ENCODE data around the gene SMPD3.

Gene SMPD3

GRCh38 chr16:68367440-68367839 lies 80.9 kb downstream of the SMPD3 start:
- no peak for DNase-seq

- DNase-seq = peak; percentile 45
Measured at GRCh38 chr16:68367030-68367429, 81.3 kb downstream of the SMPD3 start.

- no peak for DNase-seq
Measured at GRCh38 chr16:68366062-68366461, 82.2 kb downstream of the SMPD3 start.

- DNase-seq = no peak
Measured at GRCh38 chr16:68365167-68365817, 83.0 kb downstream of the SMPD3 start.

- DNase-seq = no peak
Measured at GRCh38 chr16:68364561-68364998, 83.7 kb downstream of the SMPD3 start.

- no peak for DNase-seq
Measured at GRCh38 chr16:68363658-68364521, 84.4 kb downstream of the SMPD3 start.

- DNase-seq = no peak
Measured at GRCh38 chr16:68362947-68363657, 85.2 kb downstream of the SMPD3 start.

GRCh38 chr16:68362262-68362913 lies 85.9 kb downstream of the SMPD3 start:
- no peak for DNase-seq

- DNase-seq = no peak
Measured at GRCh38 chr16:68361485-68361884, 86.8 kb downstream of the SMPD3 start.

GRCh38 chr16:68360956-68361355 lies 87.4 kb downstream of the SMPD3 start:
- DNase-seq = no peak

GRCh38 chr16:68360547-68360946 lies 87.8 kb downstream of the SMPD3 start:
- no peak for DNase-seq

- no peak for DNase-seq
Measured at GRCh38 chr16:68359398-68360191, 88.7 kb downstream of the SMPD3 start.

GRCh38 chr16:68358951-68359350 lies 89.4 kb downstream of the SMPD3 start:
- no peak for DNase-seq

GRCh38 chr16:68357923-68358322 lies 90.4 kb downstream of the SMPD3 start:
- no peak for DNase-seq

- no peak for DNase-seq
Measured at GRCh38 chr16:68357521-68357922, 90.8 kb downstream of the SMPD3 start.

GRCh38 chr16:68356919-68357286 lies 91.4 kb downstream of the SMPD3 start:
- DNase-seq = no peak

GRCh38 chr16:68356249-68356918 lies 91.9 kb downstream of the SMPD3 start:
- DNase-seq = peak; percentile 52

GRCh38 chr16:68355447-68356248 lies 92.7 kb downstream of the SMPD3 start:
- no peak for DNase-seq

- DNase-seq = no peak
Measured at GRCh38 chr16:68354816-68355215, 93.5 kb downstream of the SMPD3 start.

GRCh38 chr16:68353366-68353765 lies 94.9 kb downstream of the SMPD3 start:
- DNase-seq = no peak

- DNase-seq = no peak
Measured at GRCh38 chr16:68351991-68352431, 96.3 kb downstream of the SMPD3 start.
